ENCODE results near the gene CLEC16A.

DNA sequence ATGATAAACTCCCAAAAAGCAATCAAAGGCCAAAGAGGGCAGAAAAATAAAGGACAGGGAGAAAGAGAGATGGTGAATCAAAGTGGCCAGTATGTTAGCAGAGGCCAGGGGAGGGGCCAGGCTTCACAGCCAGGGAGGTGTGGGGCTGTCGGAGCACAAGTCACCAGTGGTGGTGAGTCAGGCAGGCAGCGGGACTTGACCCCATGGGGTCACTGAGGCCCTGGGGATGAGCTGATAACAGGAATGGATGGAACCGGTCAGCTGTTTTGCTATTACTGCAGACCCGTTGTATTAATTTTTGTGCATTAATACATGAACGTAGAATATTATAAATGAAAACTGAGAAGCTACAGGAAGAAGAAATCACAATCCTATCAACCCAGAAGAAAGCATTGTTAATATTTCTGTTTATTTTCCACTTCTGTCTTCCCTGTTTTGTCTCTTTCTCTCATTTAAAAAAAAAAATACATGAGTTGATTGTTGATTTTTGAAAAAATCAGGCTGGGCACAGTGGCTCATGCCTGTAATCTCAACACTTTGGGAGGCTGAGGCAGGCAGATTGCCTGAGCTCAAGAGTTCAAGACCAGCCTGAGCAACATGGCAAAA, 204.8 kb downstream of the CLEC16A start:
- TF ChIP-seq CTCF (IDR thresholded peaks at IDR 0.05), result no peak
- no peak for TF ChIP-seq POLR2A (IDR thresholded peaks at IDR 0.05)
